Cardiac fibroblast (primary cell): ENCODE measurements around the gene SPATA33.

Source experiments
- DNase-seq, 2 donors: peaks; one replicate each; pipeline versions ENCODE4 v3.0.0 to v3.0.0-alpha.2; 2010; ENCODE audit warnings: low read depth in 2 of 2
- H3K4me3 ChIP-seq, 2 donors: replicated peaks in 1 of 2; 1 replicate in 1 of 2; 2 replicates in 1 of 2; pipeline ENCODE4 v1.5.1; 2011; ENCODE audit warnings: low read depth in 2 of 2, low read length in 2 of 2, mild to moderate bottlenecking in 2 of 2, moderate library complexity in 1 of 2
- CTCF ChIP-seq: IDR thresholded peaks from one replicate; pipeline ENCODE4 v1.5.1; 2011; ENCODE audit warnings: low read depth, mild to moderate bottlenecking, low read length, inconsistent platforms

The SPATA33 gene

DNA sequence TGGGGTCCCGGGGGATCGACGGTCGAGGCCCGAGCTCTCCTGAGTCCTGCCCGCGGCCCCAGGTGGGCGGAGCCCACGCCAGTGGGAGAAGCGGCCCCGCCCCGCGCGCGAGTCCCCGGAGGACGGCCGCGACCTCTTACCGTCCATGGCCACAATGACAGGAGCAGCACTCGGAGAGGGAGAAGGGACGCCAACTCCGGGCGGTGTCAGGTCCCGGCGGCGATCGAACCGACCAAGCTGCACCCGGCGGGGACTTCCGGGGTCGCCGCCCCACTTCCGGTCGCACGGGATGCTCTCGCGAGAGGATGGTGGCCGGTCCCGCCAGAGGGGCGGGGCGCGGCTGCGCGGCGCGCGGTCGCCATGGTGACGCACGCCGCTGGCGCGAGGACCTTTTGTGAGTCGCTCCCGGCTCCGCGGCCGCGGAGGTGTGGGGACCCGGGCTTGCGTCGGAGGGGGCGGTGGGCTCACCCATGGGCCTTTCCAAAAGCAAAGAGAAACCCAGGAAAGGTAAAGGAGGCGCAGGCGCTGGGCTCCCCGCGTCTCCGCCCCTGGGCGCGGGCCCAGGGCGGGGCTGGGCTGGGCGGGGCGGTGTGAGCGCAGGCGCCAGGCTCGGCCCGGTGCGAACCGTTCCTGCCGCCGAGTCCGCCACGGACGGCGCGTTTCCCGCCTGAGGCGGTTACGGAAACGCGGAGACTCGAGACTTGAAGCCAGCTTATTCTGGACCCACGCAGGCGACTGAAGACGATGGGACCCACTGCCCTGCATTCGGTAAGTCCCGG, at the start of gene SPATA33, which contains the start of gene CHMP1A:
Gene SPATA33, plus strand, starts transcription at position 395 of the 779 bp plus-strand sequence. Its CDS starts 76 bp downstream, at position 471.
Gene CHMP1A, minus strand, starts transcription at position 267 of the 779 bp plus-strand sequence. Its CDS starts 120 bp downstream, at position 147.
- peak within 1 kb of the TSS; percentile 97 to 99 for H3K4me3 ChIP-seq
- DNase-seq, result peak; percentile 86 to 89

DNA sequence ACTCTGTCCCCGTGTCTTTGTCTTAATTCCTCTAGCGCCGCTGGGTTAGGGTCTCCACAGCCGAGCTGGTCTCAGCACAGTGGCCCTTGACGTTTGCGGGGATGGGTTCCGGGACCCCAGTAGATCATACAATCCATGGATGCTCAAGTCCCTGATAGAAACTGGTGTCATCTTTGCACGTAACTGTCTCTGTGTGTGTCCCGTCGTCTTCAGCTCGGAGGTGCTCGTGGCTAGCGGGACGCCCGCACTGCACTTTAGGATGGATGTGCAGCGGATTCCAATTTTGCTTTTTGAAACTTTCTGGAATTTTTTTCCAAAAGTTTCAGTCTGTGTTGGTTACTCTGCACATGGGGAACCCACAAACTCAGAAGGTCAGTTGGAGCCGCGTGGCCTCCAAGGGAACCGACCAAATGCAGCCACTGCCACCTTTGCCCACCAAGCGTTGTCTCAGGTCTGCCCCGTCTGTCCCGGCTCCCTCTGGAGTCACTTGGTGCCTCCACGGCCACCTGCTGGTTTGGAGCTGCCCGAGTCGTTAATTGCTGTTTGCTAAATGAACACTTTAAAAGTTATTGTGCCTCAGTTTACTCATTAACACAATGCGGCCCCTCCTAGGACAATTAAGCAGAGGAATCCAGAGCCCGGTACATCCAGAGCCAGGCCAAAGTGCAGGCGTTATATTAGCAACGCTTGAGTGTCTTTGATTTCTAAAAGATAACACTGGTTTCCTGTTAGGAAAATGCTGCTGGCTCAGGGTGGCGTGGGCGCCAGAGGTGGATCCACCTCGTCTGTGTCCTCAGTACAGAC, 49.5 kb upstream of the SPATA33 start:
- H3K4me3 ChIP-seq, result no peak overlapping the region
- TF ChIP-seq CTCF, result no peak
- no peak for DNase-seq

More for the DNA sequence above, at the start of gene SPATA33, which contains the start of gene CHMP1A:
- no peak for TF ChIP-seq CTCF

GRCh38 chr16:89610108-89610453, 47.6 kb upstream of the SPATA33 start:
- no peak for TF ChIP-seq CTCF
- H3K4me3 ChIP-seq, result no peak overlapping the region
- no peak for DNase-seq

GRCh38 chr16:89612415-89613166, 45.0 kb upstream of the SPATA33 start:
- H3K4me3 ChIP-seq, result no peak overlapping the region
- no peak for DNase-seq
- no peak for TF ChIP-seq CTCF

GRCh38 chr16:89613231-89613953, 44.2 kb upstream of the SPATA33 start, which contains the start of gene DPEP1:
DPEP1 (plus strand) TSS chr16:89613642; CDS start chr16:89630411, 16,769 bp downstream.
- TF ChIP-seq CTCF, result no peak
- DNase-seq, result no peak
- H3K4me3 ChIP-seq, result no peak within 1 kb of the TSS
